Right forelimb (tissue), 1 donor: ENCODE measurements around the gene SBNO1.
"Not testable (repeated sequence)": the region's sequence is repeated elsewhere in the genome, so short reads cannot be mapped to it uniquely, and the experiment has no call there.

Source experiments
- DNase-seq: peaks from one replicate; pipeline ENCODE4 v3.0.0-alpha.2; 2018

The SBNO1 gene

GRCh38 chr12:123337070-123337469 is 27.6 kb downstream of the SBNO1 start:
- DNase-seq = no peak

- no peak for DNase-seq
These were observed 28.1 kb downstream of the SBNO1 start for GRCh38 chr12:123336530-123336929.

DNA sequence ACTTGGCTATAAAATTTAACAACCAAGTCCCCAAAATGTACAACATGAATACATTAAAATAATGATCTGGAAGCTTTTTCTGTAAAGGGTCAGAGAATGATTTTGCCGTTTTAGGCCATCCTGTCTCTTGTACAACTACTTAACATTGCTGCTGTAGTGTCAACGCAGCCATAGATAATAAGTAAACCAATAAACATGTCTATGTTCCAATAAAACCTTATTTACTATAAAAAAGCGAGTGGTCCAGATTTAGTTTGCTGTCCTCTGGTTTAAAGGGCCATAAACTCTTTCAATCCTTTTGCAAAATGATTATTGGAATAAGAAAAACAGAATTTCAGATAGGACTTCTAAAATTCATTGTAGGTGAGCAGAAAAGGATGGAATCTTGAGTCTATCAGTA is 29.2 kb downstream of the SBNO1 start:
- no peak for DNase-seq

DNA sequence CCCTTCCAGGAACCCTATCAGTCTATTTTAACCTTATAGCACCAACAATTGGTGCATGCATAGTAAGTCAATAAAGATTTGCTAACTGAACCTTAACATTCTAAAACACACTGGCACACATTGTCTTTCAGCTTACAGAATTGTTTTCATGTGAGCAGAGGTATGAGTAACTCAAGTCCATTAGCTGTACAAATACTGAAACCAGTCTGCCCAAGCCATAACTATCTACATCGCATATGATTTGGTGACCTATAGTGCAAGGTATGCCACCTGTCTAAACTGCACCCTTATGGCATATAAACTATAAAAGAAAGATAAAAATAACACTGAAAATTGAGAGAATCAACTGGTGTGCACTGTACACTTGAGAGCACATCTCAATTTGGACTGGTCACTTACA is 34.8 kb downstream of the SBNO1 start:
- DNase-seq = no peak

DNA sequence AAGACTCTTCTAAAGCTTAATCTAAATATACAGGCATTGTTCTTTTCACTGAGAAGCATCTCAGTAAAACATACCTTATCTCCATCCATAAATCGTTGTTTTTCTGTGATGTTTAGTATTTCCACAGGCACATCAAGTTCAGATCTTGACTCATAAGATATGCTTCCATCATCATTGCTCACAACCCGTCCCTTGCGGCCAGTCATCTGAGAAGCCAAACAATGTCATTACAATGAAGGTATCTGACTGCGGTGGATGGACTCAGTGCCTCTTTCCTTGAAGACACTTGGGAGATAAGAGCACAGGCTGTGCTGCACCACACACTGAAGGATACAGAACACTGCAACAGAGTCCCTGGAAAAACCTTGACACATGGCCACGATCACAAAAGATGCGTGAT is 44.8 kb downstream of the SBNO1 start:
- DNase-seq = no peak

DNA sequence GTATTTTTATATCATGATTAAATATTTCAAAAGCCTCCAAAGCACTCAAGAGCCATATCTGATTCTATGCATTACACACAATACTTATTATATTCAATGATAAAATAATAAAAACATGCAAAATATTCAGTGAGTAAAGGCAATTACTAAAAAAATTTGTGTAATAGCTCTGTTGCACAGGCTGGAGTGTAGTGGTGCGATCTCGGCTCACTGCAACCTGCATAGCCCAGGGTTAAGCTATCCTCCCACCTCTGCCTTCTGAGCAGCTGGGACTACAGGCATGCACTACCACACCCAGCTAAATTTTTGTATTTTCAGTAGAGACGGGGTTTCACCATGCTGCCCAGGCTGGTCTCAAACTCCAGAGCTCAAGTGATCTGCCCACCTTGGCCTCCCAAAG is 45.4 kb downstream of the SBNO1 start:
- no peak for DNase-seq

DNA sequence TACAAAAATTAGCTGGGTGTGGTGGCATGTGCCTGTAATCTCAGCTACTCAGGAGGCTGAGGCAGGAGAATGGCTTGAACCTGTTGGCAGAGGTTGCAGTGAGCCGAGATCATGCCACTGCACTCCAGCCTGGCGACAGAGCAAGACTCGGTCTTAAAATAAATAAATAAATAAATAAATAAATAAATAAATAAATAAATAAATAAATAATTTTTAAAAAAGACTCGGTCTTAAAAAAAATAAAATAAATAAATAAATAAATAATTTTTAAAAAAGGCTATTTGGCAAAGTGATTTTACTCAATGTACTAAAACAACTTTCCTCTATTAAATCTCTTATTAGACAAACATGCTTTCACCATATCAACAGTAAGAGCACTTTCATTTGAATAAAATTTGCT is 51.6 kb downstream of the SBNO1 start:
- not testable (repeated sequence) for DNase-seq

DNA sequence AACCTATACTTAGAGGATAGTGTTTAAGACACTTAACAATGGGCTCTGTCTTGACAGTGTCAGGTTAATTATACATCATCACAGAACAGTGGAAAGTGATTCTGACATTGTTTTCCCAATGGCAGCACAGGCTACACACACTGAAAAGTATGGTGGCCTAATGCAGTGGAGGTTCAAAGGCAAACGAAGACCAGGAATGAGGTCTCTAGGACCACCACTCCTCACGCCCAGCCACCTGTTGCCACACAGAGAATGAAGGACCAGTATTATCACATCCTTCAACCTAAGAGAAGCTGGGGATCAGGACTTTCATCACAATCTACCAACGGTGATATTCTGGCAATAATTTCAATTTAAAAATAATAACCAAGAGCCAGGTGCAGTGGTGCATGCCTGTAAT is 58.4 kb downstream of the SBNO1 start:
- DNase-seq = no peak

GRCh38 chr12:123305136-123305535 is 59.5 kb downstream of the SBNO1 start:
- DNase-seq = no peak

- DNase-seq = no peak
These were observed 71.4 kb downstream of the SBNO1 start for GRCh38 chr12:123293178-123293760.

DNA sequence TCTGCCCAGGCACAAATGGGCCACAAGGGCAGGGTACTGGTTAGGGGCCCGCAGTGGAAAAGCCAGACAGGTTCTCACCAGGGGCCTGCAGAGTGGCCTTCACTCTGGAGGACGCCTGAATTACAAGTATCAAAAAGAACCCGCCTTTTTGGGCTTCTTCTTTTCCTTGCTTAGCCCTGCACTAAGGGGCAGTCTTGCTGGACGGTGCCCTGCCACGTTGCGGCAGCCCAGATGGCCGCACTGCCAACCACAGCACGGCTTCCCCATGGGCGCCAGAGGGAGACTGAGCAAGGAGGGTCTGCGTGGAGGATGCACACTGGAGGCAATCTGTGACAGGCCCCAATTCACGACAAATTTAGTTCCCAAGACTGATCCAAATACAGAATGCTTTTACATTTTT is 74.7 kb downstream of the SBNO1 start:
- no peak for DNase-seq

DNA sequence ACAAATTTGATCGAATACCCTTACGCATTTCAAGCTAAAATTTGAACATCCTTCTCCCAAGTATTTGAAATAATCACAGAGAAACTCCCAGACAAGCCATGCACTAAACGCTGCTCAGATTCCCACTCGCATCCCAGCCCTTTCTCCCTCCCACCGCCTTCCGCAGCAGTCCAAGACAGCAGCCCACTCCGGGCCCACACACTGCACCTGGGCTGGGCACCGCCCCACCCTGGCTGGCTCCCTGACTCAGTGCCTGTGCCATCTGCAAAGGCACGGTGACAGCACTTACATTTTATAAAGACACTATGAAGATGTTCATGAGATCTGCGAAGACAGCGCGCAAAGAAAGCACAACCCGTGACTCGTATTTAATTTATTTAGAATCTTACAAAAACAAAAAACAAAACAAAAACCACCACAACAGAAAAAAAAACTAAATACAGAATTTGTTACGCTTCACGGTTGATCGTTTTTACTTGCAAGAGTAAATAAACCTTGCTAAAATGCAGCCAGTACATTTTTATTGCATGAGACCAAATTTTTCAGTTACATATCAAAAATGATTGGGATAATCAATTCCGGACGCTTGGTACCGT is 75.8 kb downstream of the SBNO1 start:
- no peak for DNase-seq

DNA sequence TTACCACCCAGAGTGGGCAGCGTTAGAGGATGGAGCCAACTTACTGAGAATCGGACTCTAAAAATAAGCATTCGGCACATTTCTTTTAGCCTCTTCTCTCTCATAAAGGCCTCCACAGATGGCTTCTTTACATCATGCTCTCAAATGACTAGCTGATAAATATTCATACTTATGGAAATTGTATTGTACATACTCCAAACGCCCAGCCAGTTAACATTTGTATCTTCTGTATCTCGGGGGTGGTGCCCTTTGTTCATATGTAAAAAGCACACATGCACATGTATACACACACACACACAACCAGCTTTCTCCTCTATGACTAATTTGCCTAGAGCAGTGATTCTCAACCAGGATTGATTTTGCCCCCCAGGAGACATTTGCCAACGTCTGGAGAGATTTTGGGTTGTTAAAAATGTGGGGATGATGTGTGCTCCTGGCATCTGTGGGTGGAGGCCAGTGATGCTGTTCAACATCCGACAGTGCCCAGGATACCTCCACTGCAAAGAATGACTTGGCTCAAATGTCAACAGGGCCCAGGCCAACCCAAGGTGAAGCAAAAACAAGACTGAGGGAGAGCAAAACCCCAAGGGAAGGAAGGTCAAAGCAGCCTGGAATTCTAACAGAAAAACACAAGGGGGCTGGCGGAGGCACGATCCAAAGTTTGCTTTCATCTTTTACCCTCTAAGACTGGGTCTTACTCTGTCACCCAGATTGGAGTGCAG is 77.8 kb downstream of the SBNO1 start:
- no peak for DNase-seq

- DNase-seq = no peak
These were observed 80.0 kb downstream of the SBNO1 start for GRCh38 chr12:123284669-123285068.

- no peak for DNase-seq
These were observed 81.2 kb downstream of the SBNO1 start for GRCh38 chr12:123283461-123283860.

GRCh38 chr12:123282111-123282510 is 82.5 kb downstream of the SBNO1 start:
- DNase-seq = no peak

GRCh38 chr12:123280971-123281370 is 83.7 kb downstream of the SBNO1 start:
- DNase-seq = no peak

DNA sequence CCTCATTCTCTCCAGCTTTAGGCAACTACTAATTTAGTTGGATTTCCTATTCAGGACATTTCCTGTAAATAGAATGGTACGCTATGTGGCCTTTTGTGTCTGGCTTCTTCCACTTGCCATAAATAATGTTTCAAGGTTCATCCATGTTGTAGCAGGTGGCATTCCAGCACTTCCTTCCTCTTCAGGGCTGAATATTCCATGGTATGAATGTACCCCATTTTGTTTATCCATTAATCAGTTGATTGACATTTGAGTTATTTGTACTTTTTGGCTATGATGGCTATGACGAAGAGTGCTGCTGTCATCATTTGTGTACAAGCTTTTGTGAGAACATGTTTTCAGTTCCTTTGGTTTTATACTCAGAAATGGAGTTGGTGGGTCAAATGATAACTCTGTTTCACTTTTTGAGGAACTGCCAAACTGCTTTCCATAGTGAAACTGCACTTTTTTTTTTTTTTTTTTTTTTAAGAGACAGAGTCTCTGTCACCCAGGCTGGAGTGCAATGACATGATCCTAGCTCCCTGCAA is 86.5 kb downstream of the SBNO1 start:
- no peak for DNase-seq

- DNase-seq = no peak
These were observed 91.5 kb downstream of the SBNO1 start for GRCh38 chr12:123273166-123273565.

GRCh38 chr12:123271001-123271668 is 93.5 kb downstream of the SBNO1 start:
- peak; percentile 81 for DNase-seq

- peak; percentile 70 for DNase-seq
These were observed 94.2 kb downstream of the SBNO1 start for GRCh38 chr12:123270214-123271000.

- DNase-seq = no peak
These were observed 94.8 kb downstream of the SBNO1 start for GRCh38 chr12:123269896-123270213.

DNA sequence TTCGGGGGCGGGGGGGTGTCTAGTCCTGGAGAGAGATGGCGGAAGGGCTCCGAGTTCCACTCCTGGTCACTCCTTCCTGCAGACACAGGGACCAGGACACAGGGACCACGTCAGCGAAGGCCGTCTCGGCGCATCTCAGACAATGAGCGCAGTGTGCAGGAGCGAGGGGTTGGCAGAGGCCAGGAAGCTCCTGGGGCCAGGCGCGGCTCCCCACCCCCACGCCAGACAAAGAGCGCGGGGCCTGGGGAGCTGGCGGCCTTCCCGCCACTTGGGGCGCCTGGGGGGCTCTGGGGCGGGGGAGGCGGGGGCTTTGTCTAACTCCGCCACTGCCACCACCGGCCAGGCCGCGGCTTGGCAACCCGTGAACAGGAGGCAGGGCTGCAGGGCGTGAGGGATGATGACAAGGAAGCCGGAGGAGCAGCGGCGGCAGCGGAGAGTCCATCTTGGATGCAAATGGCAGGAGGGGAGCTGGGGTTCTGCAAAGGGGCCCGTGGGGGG is 95.2 kb downstream of the SBNO1 start:
- DNase-seq = peak; percentile 89
